Stimulated activated CD4-positive, alpha-beta T cell treated with anti-CD3 and anti-CD28 coated beads, Interleukin-1b, Interleukin-23, amount 100 ng/mL, for 1 hour (primary cell): ENCODE data around the gene RAD9B.
"Not testable (repeated sequence)": the region's sequence is repeated elsewhere in the genome, so short reads cannot be mapped to it uniquely, and the experiment has no call there.

Source experiments
- DNase-seq, 2 donors: peaks; one replicate each; pipeline ENCODE4 v3.0.0-alpha.2; 2020; ENCODE audit warnings: low read depth in 2 of 2

RAD9B gene

DNA sequence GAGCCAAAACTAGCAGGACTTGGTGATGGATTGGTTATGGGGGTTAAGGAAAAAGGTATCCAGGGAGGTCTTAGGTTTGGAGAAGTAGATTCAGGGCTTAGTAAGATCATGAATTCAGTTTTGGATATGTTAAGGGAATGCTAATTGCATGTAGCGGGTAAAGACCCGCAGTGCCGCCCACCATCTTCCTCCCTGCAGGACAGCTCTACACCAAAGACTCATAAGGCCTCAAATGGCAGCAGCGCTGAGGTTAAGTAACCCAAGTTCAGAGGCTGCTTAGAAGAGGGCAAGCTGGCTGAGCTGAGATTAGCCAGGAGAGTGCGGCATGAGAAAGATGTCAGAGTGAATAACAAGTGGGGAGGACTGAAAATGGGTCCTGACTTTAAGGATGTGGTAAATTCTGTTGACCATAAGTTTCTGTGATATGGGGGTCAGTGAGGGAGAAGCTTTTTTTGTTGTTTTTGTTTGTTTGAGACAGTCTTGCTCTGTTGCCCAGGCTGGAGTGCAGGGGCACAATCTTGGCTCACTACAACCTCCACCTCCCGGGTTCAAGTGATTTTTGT is 26.2 kb downstream of the RAD9B start:
- DNase-seq, result no peak

DNA sequence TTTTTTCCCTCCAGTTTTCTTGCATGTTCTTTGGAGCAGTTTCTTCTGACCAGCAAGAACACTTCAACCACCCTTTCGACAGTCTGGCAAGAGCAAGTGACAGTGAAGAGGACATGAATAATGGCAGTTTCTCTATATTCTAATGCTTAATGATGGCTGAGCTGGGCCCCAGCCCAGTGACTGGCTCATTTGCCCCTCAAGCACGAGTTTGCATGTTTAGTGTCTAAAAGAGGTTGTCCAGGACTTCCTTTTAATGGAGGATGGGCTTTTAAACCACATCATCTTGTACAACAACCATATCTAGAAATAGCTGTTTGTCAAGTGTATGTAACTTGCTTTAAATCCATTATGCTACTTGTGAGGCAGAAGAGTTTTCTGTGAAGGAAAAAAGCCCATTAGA is 28.4 kb downstream of the RAD9B start:
- DNase-seq, result no peak

DNA sequence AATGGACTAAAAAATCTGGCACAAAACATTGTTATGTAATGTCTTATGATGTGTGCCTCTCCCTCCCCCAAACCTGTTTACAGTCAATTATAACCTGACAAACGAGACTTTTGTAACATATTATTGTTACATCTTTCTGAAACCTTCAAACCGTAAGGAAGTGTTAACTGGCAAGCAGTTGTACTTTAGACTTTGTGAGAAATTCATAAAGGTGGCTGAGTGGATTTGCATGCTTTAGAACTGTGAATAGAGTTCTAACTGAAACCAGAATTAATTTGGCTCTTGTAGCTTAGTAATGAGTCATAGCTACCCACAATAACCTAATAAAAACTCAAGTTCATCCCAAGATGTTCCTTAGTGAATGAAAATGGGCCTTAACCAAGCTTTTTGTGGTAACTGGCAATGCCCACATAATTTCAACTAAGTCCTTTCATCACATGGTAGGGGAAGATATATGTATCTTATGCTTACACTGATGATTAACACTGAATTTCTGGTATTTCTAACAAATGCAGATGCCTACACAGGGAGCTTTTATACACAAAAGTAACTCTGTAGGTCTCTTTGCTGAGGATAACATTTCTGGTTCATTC is 29.7 kb downstream of the RAD9B start:
- no peak for DNase-seq

- no peak for DNase-seq
These were observed 30.5 kb downstream of the RAD9B start for GRCh38 chr12:110532644-110533043.

GRCh38 chr12:110533607-110534006 is 31.5 kb downstream of the RAD9B start:
- DNase-seq, result no peak

GRCh38 chr12:110534811-110535210 is 32.7 kb downstream of the RAD9B start:
- no peak for DNase-seq

- no peak for DNase-seq
These were observed 34.9 kb downstream of the RAD9B start for GRCh38 chr12:110536834-110537604.

- no peak for DNase-seq
These were observed 35.7 kb downstream of the RAD9B start for GRCh38 chr12:110537605-110538409.

DNA sequence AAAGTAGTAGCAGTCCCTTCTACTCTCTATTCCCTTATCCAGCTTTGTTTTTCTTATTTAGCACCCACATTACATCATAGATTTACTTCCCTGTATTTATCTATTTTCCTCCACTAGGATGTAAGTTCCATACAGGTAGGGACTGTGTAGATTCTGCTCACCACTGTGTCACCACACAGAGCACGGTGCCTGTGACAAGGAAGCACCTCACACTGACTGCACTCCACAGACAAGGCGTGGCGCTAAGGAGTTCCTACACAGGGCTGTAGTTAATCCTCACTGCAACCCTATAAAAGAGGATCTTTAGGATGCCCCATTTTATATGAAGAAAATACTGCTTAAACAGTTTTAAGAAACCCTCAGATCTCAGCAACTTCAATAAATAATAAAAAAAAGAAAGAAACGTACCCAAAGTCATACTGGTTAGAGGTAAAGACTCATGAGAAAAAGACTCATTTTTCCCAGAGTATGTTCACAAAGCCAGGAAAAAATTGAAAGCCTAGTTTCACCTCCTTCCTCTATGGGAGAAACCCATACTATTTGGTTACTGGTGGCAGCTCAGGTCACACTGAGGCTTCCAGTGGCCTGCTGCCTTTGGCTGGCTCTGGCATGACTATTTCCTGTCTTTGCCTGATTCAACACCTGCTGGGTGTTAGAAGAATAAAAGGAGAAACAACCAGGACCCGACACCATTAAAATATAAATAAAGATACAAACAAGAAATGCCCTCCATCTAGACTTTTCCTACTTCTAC is 36.9 kb downstream of the RAD9B start:
- no peak for DNase-seq

GRCh38 chr12:110540048-110540447 is 37.9 kb downstream of the RAD9B start:
- DNase-seq, result no peak

DNA sequence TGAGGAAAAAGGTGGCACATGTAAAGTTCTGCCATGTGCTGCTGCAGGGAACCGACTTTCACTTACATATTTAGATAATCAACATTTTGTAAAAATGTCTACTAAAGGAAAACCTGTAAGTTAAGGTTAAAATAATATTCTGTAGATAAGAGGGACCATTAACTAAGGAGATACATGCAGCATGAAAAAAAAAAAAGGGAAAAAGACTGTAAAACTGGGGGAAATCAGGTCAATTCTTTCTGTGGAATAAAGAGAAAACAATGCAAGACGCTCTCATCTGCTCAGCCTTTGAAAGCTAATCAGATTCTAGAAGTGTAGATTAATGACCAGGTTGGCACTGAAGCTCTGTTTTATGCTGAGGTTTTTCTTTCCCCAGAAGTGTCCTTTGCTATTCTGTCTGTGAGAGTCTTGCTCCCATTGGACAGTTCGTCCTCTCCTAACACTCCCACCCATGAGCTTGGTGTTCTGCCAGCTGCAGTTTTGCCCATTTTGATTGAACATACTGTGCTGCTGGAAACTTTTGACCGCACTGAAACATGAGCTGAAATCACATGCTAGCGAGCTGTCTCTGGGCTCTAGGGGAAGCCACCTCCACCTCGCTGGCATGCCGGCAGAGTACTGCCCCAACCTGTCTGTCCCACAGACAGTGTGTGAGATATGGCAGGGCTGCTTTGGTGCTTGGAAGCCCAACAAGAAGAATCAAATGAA is 41.3 kb downstream of the RAD9B start:
- no peak for DNase-seq

DNA sequence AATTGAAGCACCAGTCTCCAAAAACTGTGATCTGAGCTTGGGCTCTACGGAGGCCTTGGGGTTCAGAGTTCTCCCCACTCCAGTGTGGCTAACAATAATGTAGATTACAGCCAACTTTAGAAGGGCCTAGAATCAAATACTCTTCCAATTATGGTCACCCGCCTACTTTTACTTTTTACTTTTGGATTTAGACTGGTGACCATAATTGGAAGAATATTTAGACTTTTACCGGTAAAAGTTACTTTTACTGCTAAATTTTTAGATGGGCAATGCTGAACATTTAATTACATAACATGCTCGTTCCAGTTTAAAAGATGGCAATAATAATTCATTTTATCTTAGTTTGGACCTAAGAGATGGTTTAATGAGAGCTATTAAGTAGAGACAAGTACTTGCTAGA is 41.8 kb downstream of the RAD9B start:
- no peak for DNase-seq

GRCh38 chr12:110545259-110545658 is 43.1 kb downstream of the RAD9B start:
- DNase-seq, result not testable (repeated sequence)

GRCh38 chr12:110545812-110546211 is 43.7 kb downstream of the RAD9B start:
- no peak for DNase-seq

DNA sequence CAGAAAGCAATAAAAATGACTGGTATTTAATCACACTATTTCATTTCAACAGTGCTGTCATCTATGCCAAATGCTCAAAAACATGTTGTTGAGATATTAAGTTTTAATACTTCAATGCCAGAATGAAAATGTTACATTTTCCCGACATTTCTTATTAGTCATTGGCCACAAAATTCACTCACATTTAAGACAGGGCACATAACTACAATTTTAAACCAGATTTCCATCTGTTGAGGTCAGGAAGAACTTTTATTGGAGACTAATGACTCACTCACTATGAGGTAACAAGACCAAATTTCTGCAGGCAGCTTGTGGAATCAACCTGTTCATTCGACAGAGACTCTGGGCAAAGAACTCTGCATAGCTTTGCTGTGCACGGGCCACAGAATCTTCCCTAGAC is 44.2 kb downstream of the RAD9B start:
- no peak for DNase-seq

GRCh38 chr12:110547090-110547489 is 45.0 kb downstream of the RAD9B start:
- no peak for DNase-seq

- DNase-seq, result no peak
These were observed 46.5 kb downstream of the RAD9B start for GRCh38 chr12:110548678-110549077.

DNA sequence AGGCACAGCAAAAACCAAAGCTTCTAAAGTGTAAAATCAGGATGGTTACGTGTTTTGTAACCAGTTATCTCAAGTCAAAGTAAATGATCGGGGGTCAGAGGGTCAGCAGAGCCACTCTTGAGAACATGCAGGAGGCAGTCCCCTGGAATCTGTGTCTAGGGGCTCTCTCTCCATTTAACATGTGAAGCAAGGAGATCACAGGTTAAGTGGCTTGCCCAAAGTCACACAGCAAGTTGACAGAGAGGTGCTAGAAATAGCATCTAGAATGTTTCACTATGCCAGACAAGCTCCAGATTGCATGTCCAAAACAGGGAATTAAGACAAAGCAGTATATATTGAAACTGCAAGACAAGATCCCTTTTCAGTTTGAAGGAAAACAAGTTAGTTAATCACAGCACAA is 47.6 kb downstream of the RAD9B start:
- no peak for DNase-seq

GRCh38 chr12:110550981-110551380 is 48.9 kb downstream of the RAD9B start:
- no peak for DNase-seq
